Heart right ventricle (tissue), 16 donors: ENCODE results near the gene MBTPS1. TPM values are rescaled to one million over a fixed set of nuclear protein-coding genes. Genes with fewer than 3 reads are reported as not detected.
A peak's percentile ranks its signal among the peaks of the same experiment; 100 is the strongest.

Source experiments
- ATAC-seq, 8 donors: fragments of 200-7000 bp; cut with Tn5 transposase; one replicate each; pipeline ENCODE4 v1.9.1; 2020; ENCODE audit warnings: mild to moderate bottlenecking in 8 of 8, moderate library complexity in 8 of 8, moderate number of reproducible peaks in 1 of 8
- DNase-seq, 2 donors: peaks; one replicate each; pipeline ENCODE4 v3.0.0-alpha.2; 2020
- H3K27ac ChIP-seq, 10 donors: fragments of 200-600 bp; sonication (generic) in 2 of 10; one replicate each; pipeline versions ENCODE4 v1.5.0 to v1.8.0; 2020 to 2022; ENCODE audit warnings: mild to moderate bottlenecking in 3 of 10
- H3K27me3 ChIP-seq, 7 donors: fragments of 200-600 bp; one replicate each; pipeline ENCODE4 v1.8.0; 2021 to 2022; ENCODE audit warnings: mild to moderate bottlenecking in 2 of 7
- H3K36me3 ChIP-seq, 9 donors: fragments of 200-600 bp; sonication (generic) in 1 of 9; one replicate each; pipeline versions ENCODE4 v1.5.0 to v1.8.0; 2020 to 2022; ENCODE audit warnings: mild to moderate bottlenecking in 2 of 9
- H3K4me1 ChIP-seq, 9 donors: fragments of 200-600 bp; sonication (generic) in 1 of 9; one replicate each; pipeline versions ENCODE4 v1.5.0 to v1.8.0; 2020 to 2022; ENCODE audit warnings: mild to moderate bottlenecking in 4 of 9
- H3K4me3 ChIP-seq, 10 donors: fragments of 200-600 bp; sonication (generic) in 2 of 10; one replicate each; pipeline versions ENCODE4 v1.5.0 to v1.8.0; 2020 to 2022; ENCODE audit warnings: mild to moderate bottlenecking in 7 of 10, moderate library complexity in 2 of 10
- H3K9me3 ChIP-seq, 11 donors: fragments of 200-600 bp in 10 of 11; sonication (generic) in 2 of 11; one replicate each; pipeline versions ENCODE4 v1.5.0 to v1.8.0; 2013 to 2022; ENCODE audit warnings: mild to moderate bottlenecking in 2 of 11, control low read depth in 1 of 11, moderate library complexity in 1 of 11
- CTCF ChIP-seq, 9 donors: fragments of 200-600 bp; sonication (generic) in 2 of 9; IDR thresholded peaks; one replicate each; pipeline versions ENCODE4 v1.5.0 to v1.8.0; 2021 to 2022; ENCODE audit warnings: antibody characterized with exemption in 9 of 9, mild to moderate bottlenecking in 5 of 9, moderate library complexity in 1 of 9
- WGBS, 2 donors: extraction: QIAGEN DNeasy Blood & Tissue Kit; methylation state at CpG; one replicate each; pipeline ENCODE4 v1.1.7; 2013; ENCODE audit warnings: inconsistent platforms in 1 of 2; 5-methylcytosine and 5-hydroxymethylcytosine counted together
- intact Hi-C, 10 donors: fragments of 100-400 bp; cut with DNase I; formaldehyde crosslinking; loops; one replicate each; pipeline versions ENCODE4 v1.11.1 to v1.14.2; 2022
- polyA plus RNA-seq, 2 donors: library from polyadenylated mRNA; stranded (reverse); fragments of 200-250 nt; gene quantifications; one replicate each; pipeline ENCODE4 v1.2.3, GENCODE V29; 2013
- total RNA-seq, 10 donors: library from RNA; stranded (reverse); fragmentation: NEBNext Ultra II Directional in 3 of 10; extraction: Animal tissue kit (Norgen Biotek cat#: 25700) in 3 of 10; gene quantifications; one replicate each; pipeline versions ENCODE4 v1.2.1 to v1.2.4, GENCODE V29; 2021 to 2023
- donor health status: Arrhythmogenic right ventricular cardiomyopathy.
- donor health status: ischemic (EF 13 %, LVEDD 7.1; RV severe dilation, severe dysfunction).
- donor health status: healthy with polysubstance abuse.
- donor health status: DM: no; HTN: yes; CAD: no.
- donor health status: DM: no; HTN: no; CAD: no.
- donor health status: ischemic (EF 25% LVEDD 6.9; RV normal size, moderate dysfunction).
- donor health status: ischemic (EF 25% LVEDD 5.7; RV mildly dilated, moderate dysfunction).
- donor health status: healthy.
- donor health status: DM: yes; HTN: yes; CAD: no.
- donor health status: Ischemic cardiomyopathy.
- donor health status: ischemic (EF 35%, LVEDD 5.7; RV mildly dilated, moderate dysfunction).
- donor health status: nonischemic (EF 11% LVEDD 7.7; RV severe dilation, severe dysfunction).
- donor health status: DM: yes; HTN: yes; CAD: no.
- donor health status: PGD.
- donor health status: ischemic (EF 29% LVEDD 5.4; RV normal size, mild dysfunction).
- donor health status: nonischemic (EF 23%, LVEDD 6.1; RV moderate dilation, normal function).

Gene MBTPS1
- total and polyA plus RNA-seq, 12 donors = 41.4 to 122 (median 66.0) TPM

GRCh38 chr16:84084570-84085270 lies 32.0 kb downstream of the MBTPS1 start:
- peaks cover 0 to 54% (median 25%) of the 10 kb centered on the region in 9 donors for H3K4me1 ChIP-seq
- H3K4me3 ChIP-seq = no peak overlapping the region
- DNase-seq (peak; percentile 43 to 64), ATAC-seq (peak in 7 of 8 donors; percentile 9 to 50 (median 40))
- no peaks in the 10 kb centered on the region for H3K9me3 ChIP-seq
- intact Hi-C loops = loop anchor here in 9 of 10 donors (2.0 to 10.0 kb wide), 9 partner anchors 33 to 400 kb away; partner anchors contain the start of genes TAF1C (in 2 of the 9), ADAD2 (in 1 of the 9) and MBTPS1 (in 1 of the 9)
- peaks cover 0 to 100% (median 54%) of the 10 kb centered on the region in 9 donors for H3K36me3 ChIP-seq
- H3K27ac ChIP-seq = peak overlapping the region in 6 of 10 donors; percentile 3 to 77 (median 67)
- 52 to 58% methylated on average over 11 of the region's 11 CpGs for WGBS, 2 donors
- H3K27me3 ChIP-seq = no peaks in the 10 kb centered on the region
- TF ChIP-seq CTCF (IDR thresholded peaks at IDR 0.05) = peak; percentile 30 to 74 (median 66)

- ATAC-seq (no peak), DNase-seq (no peak)
- H3K9me3 ChIP-seq = no peaks in the 10 kb centered on the region
- no peaks in the 10 kb centered on the region for H3K27me3 ChIP-seq
- no peak overlapping the region for H3K4me3 ChIP-seq
- H3K36me3 ChIP-seq = peaks cover 0 to 98% (median 45%) of the 10 kb centered on the region in 9 donors
- TF ChIP-seq CTCF (IDR thresholded peaks at IDR 0.05) = no peak
- H3K4me1 ChIP-seq = peaks cover 0 to 50% (median 20%) of the 10 kb centered on the region in 9 donors
- 80% methylated on average over 11 of the region's 11 CpGs for whole genome bisulfite sequencing, 2 donors
- intact Hi-C loops = loop anchor here in 6 of 10 donors (5.0 to 10.0 kb wide), 5 partner anchors 34 to 402 kb away; partner anchors contain the start of gene MBTPS1 (in 1 of the 6)
- H3K27ac ChIP-seq = peak overlapping the region in 1 of 10 donors; percentile 68
These were observed 33.7 kb downstream of the MBTPS1 start for GRCh38 chr16:84082835-84083569.

- Histone ChIP-seq H3K4me1 (peaks cover 0 to 42% (median 20%) of the 10 kb centered on the region in 9 donors), H3K9me3 (no peaks in the 10 kb centered on the region), H3K27ac (peak overlapping the region in 1 of 10 donors; percentile 68), H3K36me3 (peaks cover 0 to 98% (median 36%) of the 10 kb centered on the region in 9 donors), H3K4me3 (no peak overlapping the region), H3K27me3 (no peaks in the 10 kb centered on the region)
- WGBS, 2 donors = 83 to 88% methylated on average over 6 of the region's 6 CpGs
- DNase-seq (no peak), ATAC-seq (no peak)
- no peak for TF ChIP-seq CTCF (IDR thresholded peaks at IDR 0.05)
- intact Hi-C loops = loop anchor here in 6 of 10 donors (5.0 to 10.0 kb wide), 5 partner anchors 35 to 403 kb away; partner anchors contain the start of gene MBTPS1 (in 1 of the 6)
These were observed 34.6 kb downstream of the MBTPS1 start for GRCh38 chr16:84082110-84082509.

- no peak overlapping the region for H3K4me3 ChIP-seq
- no peak for ATAC-seq
- no peaks in the 10 kb centered on the region for H3K9me3 ChIP-seq
- no peak overlapping the region for H3K27ac ChIP-seq
- DNase-seq = no peak
- H3K27me3 ChIP-seq = no peaks in the 10 kb centered on the region
- intact Hi-C loops = loop anchor here in 6 of 10 donors (5.0 to 10.0 kb wide), 5 partner anchors 36 to 403 kb away; partner anchors contain the start of gene MBTPS1 (in 1 of the 6)
- H3K4me1 ChIP-seq = peaks cover 0 to 36% (median 20%) of the 10 kb centered on the region in 9 donors
- TF ChIP-seq CTCF (IDR thresholded peaks at IDR 0.05) = no peak
- 89 to 91% methylated on average over 14 of the region's 14 CpGs for WGBS, 2 donors
- peaks cover 0 to 98% (median 30%) of the 10 kb centered on the region in 9 donors for H3K36me3 ChIP-seq
These were observed 35.2 kb downstream of the MBTPS1 start for GRCh38 chr16:84081446-84081989.
